GM12875 (cell line): Measurements from ENCODE around the gene PKIG.

Source experiments
- H3K4me3 ChIP-seq: one replicate; pipeline ENCODE4 v1.5.1; 2011; ENCODE audit warnings: low read depth, low read length, control low read depth
- TF ChIP-seq, protein P1 (sequence below): IDR thresholded peaks from 2 replicates; pipeline ENCODE4 v1.5.1; 2011; ENCODE audit warnings: low read depth, mild to moderate bottlenecking, control low read depth, inconsistent platforms, low read length, moderate library complexity, borderline replicate concordance; ENCODE audit not compliant: insufficient read depth

Gene PKIG

DNA sequence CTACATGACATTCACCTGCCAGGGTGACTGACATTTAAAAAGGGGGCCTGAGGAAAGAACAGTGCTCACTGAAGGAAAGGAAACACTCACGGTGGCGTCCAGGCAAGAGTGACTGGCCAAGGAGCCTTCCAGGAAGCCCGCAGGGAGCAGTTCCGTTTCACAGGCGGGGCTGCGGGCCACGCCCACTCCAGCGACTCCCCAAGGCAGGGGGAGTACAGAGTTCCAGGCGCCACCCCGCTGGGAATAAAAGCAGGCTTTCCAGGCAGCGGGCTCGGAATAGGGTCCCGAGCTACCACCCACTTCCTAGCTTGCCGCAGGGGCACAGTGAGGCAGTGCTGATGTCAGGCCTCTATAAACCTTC lies 34.2 kb downstream of the PKIG start:
- no peak overlapping the region for H3K4me3 ChIP-seq
- TF ChIP-seq, protein P1, sequence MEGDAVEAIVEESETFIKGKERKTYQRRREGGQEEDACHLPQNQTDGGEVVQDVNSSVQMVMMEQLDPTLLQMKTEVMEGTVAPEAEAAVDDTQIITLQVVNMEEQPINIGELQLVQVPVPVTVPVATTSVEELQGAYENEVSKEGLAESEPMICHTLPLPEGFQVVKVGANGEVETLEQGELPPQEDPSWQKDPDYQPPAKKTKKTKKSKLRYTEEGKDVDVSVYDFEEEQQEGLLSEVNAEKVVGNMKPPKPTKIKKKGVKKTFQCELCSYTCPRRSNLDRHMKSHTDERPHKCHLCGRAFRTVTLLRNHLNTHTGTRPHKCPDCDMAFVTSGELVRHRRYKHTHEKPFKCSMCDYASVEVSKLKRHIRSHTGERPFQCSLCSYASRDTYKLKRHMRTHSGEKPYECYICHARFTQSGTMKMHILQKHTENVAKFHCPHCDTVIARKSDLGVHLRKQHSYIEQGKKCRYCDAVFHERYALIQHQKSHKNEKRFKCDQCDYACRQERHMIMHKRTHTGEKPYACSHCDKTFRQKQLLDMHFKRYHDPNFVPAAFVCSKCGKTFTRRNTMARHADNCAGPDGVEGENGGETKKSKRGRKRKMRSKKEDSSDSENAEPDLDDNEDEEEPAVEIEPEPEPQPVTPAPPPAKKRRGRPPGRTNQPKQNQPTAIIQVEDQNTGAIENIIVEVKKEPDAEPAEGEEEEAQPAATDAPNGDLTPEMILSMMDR: no peak

DNA sequence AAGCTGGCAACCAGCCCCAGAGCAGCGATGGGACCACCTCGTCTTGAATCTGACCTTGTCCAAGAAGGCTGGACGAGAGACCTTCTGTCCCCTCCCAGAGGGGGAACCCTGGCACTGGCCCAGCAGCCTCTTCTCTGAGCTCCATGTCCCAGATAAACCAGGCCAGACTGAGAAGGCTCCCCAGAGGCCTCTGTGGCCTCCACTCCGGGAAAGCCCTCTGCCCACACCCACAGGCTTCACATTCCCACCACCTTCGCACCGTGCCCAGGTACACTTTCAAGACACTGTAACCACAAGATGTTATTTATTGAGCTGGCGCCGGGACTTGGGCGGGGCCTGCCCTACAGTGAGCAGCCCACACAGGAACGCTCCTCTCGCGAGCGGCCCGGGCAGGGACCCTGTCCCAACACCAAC lies 35.9 kb downstream of the PKIG start:
- no peak overlapping the region for H3K4me3 ChIP-seq
- TF ChIP-seq, protein P1: no peak

DNA sequence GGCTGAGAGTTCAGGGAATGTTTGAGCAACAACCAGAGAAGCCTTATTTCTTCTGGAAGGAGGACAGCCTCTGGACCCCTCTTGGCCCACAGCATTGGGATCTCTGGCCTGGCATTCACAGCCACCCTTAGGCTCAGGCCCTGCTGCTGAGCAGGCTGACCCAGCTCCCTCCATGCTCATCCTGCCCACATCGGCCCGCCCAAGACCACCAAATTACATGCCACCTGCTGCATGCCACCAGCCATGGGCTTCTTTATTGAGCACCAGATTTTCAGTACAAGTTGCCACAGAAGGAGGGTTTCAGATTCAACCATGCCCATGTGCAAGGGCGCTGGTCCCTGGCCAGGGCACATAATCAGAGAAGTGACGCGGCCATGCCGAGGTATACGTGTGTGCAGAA lies 36.9 kb downstream of the PKIG start:
- H3K4me3 ChIP-seq: no peak overlapping the region
- TF ChIP-seq, protein P1: no peak

DNA sequence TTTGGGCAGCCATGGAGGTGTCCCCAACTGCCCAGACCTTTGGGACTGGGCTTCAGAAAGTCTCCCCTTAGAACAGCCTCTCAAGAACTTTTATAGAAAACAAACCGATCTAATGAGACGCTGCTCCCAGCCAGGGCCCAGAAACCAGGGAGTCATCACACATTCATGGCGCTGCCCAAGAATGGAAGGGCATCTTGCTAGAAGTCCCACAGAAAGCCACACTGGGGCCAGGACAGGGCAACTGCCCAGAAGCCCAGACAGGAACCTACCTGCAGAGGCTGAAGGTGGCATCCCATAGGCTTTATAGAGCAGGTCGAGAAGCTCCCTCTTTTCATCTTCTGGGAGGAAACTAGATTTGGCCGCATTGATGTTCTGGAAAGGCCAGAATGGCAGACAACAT lies 37.7 kb downstream of the PKIG start:
- TF ChIP-seq, protein P1: no peak
- H3K4me3 ChIP-seq: no peak overlapping the region

DNA sequence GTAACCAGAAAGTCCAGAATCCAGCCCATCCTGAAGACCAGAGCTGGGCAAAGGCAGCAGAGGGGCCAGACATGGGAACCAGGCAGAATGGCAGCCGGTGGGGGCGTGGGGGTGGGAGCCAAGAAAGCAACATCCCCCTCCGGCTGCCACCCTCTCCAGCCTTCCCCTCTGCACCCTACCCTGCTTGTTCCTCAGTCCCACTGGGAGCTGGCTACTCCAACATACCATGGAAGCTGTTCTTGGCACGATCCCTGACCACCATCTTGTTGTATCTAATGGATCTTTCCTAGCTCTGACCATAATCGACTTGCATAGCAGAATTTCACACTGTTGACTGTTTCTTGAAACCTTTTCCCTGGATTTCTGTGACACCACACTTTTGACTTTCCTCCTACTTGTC lies 38.9 kb downstream of the PKIG start:
- no peak overlapping the region for H3K4me3 ChIP-seq
- TF ChIP-seq, protein P1: no peak

DNA sequence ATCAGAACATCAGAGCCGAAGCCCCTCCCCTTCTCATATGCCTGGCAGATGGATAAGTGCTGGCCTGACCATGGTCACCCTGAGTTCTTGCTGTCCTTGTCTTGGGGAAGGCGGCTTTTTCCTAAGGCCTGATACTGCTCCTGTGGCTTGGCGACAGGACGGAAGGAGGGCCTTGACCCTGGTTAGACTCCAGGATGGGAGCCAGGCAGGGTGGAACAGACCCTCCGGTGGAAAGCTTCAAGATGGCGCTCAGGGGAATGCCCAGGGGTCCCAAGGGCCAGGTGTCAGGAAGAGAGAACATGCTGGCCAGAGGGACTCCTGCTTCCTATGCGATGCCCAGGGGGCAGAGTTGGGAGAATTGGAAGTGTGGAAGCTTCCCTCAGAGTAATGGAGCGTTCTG lies 39.6 kb downstream of the PKIG start:
- TF ChIP-seq, protein P1: no peak
- H3K4me3 ChIP-seq: no peak overlapping the region

DNA sequence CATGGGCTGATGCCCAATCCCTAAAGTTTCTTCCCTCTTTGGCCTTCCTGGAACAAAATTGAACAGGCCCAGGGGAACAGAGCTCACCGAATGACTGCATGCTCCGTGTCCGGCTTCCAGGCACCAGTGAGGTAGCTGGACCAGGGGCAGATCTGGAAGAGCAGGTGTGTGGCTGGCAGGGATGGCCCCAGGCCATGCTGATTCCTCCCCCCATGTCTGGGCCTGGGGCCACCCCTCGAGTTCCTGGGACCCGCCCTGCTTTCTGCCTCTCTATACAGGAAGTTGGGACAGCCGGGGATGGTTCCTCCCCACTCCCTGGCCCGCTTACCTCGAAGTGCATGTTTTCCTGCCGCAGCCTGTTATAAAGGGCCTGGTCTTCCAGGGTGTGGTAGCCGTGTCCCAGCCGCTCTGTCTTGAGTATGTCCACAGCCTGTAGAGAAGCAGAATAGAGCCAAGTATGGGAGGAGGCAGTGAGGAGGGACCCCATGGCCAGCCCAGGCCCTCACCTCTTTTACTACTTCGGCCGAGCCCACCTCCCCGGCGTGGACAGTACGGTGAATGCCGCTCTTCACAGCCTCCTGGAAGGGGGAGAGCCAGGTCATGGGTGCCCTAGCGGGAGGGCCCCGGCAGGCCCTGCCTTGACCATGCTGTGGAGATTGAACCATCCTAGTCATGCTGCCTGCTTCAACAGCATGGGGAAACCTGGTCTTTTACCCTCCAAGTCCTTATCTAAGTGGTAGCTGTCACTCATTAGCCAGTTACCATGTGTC lies 40.3 kb downstream of the PKIG start:
- TF ChIP-seq, protein P1: no peak

More for the DNA sequence above, 40.3 kb downstream of the PKIG start:
- no peak overlapping the region for H3K4me3 ChIP-seq
